ENCODE measurements around the gene F8.

F8 gene

DNA sequence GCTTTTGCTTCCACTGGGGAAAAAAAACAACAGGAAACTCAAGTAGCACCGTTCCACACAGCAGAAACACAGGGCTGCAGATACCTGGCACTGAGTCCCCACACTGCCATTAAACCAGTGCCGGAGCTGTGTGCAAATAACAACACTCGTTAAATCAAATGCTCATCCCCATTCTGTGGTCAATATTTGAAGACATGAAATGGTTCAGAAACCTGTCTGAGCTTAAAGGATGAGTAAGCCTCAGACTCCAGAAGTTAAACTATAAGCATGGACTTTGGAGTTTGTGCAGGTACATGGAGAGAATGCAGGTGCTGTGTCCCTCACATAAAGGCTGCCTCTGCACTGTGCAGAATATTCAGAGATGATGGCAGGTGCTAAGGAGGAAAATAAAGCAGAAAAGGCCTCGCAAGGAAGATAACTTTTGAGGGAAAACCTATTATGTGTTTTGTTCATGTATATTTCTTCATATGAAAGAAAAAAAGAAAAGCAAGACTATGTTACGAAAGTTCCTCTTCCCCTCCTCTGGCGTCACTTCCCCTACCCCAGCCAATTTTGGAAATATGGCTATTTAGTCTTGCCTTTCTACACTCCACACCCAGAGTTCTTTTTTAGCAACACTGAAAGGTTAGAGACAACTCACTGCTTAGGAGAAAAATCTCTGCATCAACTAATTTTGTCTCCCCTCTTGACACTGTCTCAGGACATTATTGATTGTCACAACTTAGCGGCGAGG lies 221.9 kb downstream of the F8 start:
- TF ChIP-seq SUZ12 (IDR thresholded peaks at IDR 0.05; ENCODE audit: extremely low read depth, insufficient read depth, insufficient read length) (no peak), YY1 (IDR thresholded peaks at IDR 0.05; ENCODE audit: insufficient read depth, insufficient read length) (no peak), ZNF274 (IDR thresholded peaks at IDR 0.05; ENCODE audit: low read depth, low read length) (no peak)
- Histone ChIP-seq H3K9me3 (ENCODE audit: insufficient read depth, low read length) (no peaks in the 10 kb centered on the region), H3K27me3 (ENCODE audit: insufficient read depth, insufficient read length) (no peaks in the 10 kb centered on the region), H3K4me3 (ENCODE audit: insufficient read length, low read depth) (no peak overlapping the region), H3K9ac (ENCODE audit: insufficient read length, low read depth) (no peak overlapping the region), H3K4me1 (ENCODE audit: insufficient read depth, insufficient read length) (no peaks in the 10 kb centered on the region), H3K36me3 (ENCODE audit: insufficient read depth, insufficient read length, low read length) (no peaks in the 10 kb centered on the region)
- DNase-seq (ENCODE audit: low read depth, low spot score): no peak

DNA sequence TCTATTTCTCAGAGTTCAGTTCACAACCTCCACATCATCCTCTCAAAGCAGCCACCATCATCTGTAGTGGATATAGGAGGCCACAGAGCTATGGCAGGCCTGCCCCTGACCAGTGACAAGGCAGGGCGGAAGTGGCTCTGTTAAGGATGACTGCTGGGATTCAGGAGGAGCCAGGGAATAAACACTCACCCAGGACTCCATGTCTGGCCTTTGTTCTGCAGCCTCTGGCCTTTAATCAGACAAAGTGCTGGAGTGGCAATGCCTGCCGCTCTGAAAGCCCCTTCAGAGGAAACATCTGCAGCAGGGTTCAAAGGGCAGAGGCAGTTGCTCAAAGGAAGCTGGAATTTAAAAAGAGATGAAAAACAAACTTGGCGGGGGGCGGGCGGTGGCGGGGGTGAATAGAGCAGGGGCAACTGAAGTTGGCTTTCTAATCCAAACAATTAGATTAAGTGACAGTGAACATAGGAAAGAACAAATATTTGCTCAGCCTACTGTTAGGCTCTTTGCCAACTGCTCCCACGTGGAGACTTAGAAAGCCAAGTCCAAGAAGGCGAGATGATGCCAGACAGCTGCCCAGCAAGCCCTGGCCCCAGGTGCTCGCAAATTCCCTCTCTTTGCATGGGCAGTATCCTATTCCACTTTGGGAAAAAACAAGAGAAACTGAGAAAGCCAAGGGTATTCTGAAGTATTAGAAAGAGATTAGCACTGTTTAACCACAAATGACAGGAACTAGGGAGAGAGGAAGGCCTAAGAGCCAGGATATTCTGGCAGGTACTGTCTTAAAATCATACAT lies 222.8 kb downstream of the F8 start:
- TF ChIP-seq YY1 (IDR thresholded peaks at IDR 0.05; ENCODE audit: insufficient read depth, insufficient read length) (no peak), SUZ12 (IDR thresholded peaks at IDR 0.05; ENCODE audit: extremely low read depth, insufficient read depth, insufficient read length) (no peak), ZNF274 (IDR thresholded peaks at IDR 0.05; ENCODE audit: low read depth, low read length) (no peak)
- H3K9ac ChIP-seq (ENCODE audit: insufficient read length, low read depth): no peak overlapping the region
- DNase-seq (ENCODE audit: low read depth, low spot score): no peak
- no peaks in the 10 kb centered on the region for H3K9me3 ChIP-seq (ENCODE audit: insufficient read depth, low read length)
- no peaks in the 10 kb centered on the region for H3K4me1 ChIP-seq (ENCODE audit: insufficient read depth, insufficient read length)
- no peaks in the 10 kb centered on the region for H3K27me3 ChIP-seq (ENCODE audit: insufficient read depth, insufficient read length)
- H3K4me3 ChIP-seq (ENCODE audit: insufficient read length, low read depth): no peak overlapping the region
- H3K36me3 ChIP-seq (ENCODE audit: insufficient read depth, insufficient read length, low read length): no peaks in the 10 kb centered on the region

DNA sequence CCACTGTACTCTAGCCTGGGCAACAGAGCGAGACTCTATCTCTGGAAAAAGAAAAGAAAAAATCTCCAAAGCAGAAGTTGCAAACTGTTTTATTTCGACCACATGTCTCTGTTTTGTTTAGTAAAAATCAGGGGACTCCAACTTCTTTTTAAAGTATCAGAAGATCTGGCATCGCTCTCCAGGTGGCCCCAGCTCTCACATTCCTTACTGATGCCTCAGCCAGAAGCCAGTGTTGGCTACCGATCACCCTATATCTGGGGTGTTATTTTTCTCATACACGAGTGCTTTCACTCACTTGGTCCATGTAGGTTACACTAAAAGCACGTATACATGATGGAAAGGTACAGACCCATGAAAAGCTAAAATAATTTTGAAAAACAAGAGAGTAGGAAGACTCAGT lies 225.5 kb downstream of the F8 start:
- H3K27me3 ChIP-seq (ENCODE audit: insufficient read depth, insufficient read length): no peaks in the 10 kb centered on the region
- H3K9ac ChIP-seq (ENCODE audit: insufficient read length, low read depth): no peak overlapping the region
- no peak overlapping the region for H3K4me3 ChIP-seq (ENCODE audit: insufficient read length, low read depth)
- DNase-seq (ENCODE audit: low read depth, low spot score): no peak
- no peaks in the 10 kb centered on the region for H3K9me3 ChIP-seq (ENCODE audit: insufficient read depth, low read length)
- TF ChIP-seq YY1 (IDR thresholded peaks at IDR 0.05; ENCODE audit: insufficient read depth, insufficient read length) (no peak), SUZ12 (IDR thresholded peaks at IDR 0.05; ENCODE audit: extremely low read depth, insufficient read depth, insufficient read length) (no peak), ZNF274 (IDR thresholded peaks at IDR 0.05; ENCODE audit: low read depth, low read length) (no peak)
- no peaks in the 10 kb centered on the region for H3K36me3 ChIP-seq (ENCODE audit: insufficient read depth, insufficient read length, low read length)
- H3K4me1 ChIP-seq (ENCODE audit: insufficient read depth, insufficient read length): no peaks in the 10 kb centered on the region

DNA sequence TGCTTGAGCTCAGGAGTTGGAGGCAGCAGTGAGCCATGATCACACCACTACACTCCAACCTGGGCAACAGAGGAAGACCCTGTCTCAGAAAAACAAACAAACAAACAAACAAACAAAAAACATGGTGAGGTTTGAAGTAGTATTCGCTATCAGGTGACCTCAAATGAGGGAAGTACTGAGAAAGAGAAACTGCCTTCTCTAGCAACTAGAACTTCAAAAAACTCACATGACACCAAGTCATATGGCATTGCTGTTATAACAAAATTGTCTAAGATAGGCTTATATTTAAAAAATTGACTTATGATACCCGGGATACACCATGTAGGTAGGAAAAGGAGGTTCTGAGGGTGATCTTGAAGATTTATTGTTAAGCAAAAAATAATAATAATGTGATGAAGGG lies 227.5 kb downstream of the F8 start:
- TF ChIP-seq YY1 (IDR thresholded peaks at IDR 0.05; ENCODE audit: insufficient read depth, insufficient read length): no peak
- TF ChIP-seq ZNF274 (IDR thresholded peaks at IDR 0.05; ENCODE audit: low read depth, low read length): no peak
- TF ChIP-seq SUZ12 (IDR thresholded peaks at IDR 0.05; ENCODE audit: extremely low read depth, insufficient read depth, insufficient read length): no peak
- Histone ChIP-seq H3K27me3 (ENCODE audit: insufficient read depth, insufficient read length) (no peaks in the 10 kb centered on the region), H3K36me3 (ENCODE audit: insufficient read depth, insufficient read length, low read length) (no peaks in the 10 kb centered on the region), H3K9ac (ENCODE audit: insufficient read length, low read depth) (no peak overlapping the region), H3K4me1 (ENCODE audit: insufficient read depth, insufficient read length) (no peaks in the 10 kb centered on the region), H3K4me3 (ENCODE audit: insufficient read length, low read depth) (no peak overlapping the region), H3K9me3 (ENCODE audit: insufficient read depth, low read length) (no peaks in the 10 kb centered on the region)
- DNase-seq (ENCODE audit: low read depth, low spot score): no peak

DNA sequence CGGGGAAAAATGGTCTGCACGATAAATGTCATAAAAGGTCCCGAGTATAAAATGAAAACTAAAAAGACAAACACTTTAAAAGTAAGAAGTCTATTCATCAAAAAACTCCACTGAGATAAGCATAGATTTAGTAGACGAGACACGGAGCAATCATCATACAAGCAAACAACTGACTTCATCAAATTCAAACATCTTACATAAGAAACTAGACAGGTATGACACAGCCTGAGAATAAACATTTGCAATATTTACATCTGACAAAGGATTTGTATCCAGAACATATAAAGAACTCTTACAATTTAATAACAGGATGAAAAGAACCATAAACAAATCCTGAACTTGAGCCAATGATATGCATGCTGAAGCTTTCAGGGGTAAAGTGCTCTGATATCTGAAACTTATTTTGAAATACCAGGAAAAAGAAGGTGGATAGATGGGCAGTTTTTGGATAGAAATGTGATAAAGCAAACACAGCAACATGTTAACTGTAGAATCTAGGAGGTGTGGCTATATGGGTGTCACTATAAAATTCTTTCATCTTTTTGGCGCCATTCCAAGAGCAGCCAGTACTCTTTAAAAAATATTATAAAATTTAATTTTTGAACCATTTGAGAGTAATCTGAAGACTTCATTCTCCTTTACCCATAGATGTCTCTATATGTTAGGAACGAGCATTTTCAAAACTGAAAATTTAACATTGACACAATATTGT lies 229.3 kb downstream of the F8 start:
- TF ChIP-seq SUZ12 (IDR thresholded peaks at IDR 0.05; ENCODE audit: extremely low read depth, insufficient read depth, insufficient read length): no peak
- no peak for TF ChIP-seq ZNF274 (IDR thresholded peaks at IDR 0.05; ENCODE audit: low read depth, low read length)
- no peak for TF ChIP-seq YY1 (IDR thresholded peaks at IDR 0.05; ENCODE audit: insufficient read depth, insufficient read length)
- H3K27me3 ChIP-seq (ENCODE audit: insufficient read depth, insufficient read length): no peaks in the 10 kb centered on the region
- H3K4me1 ChIP-seq (ENCODE audit: insufficient read depth, insufficient read length): no peaks in the 10 kb centered on the region
- H3K9ac ChIP-seq (ENCODE audit: insufficient read length, low read depth): no peak overlapping the region
- no peaks in the 10 kb centered on the region for H3K9me3 ChIP-seq (ENCODE audit: insufficient read depth, low read length)
- no peaks in the 10 kb centered on the region for H3K36me3 ChIP-seq (ENCODE audit: insufficient read depth, insufficient read length, low read length)
- DNase-seq (ENCODE audit: low read depth, low spot score): no peak
- no peak overlapping the region for H3K4me3 ChIP-seq (ENCODE audit: insufficient read length, low read depth)

- DNase-seq (ENCODE audit: low read depth, low spot score): no peak
These were observed 230.6 kb downstream of the F8 start for GRCh38 chrX:154791939-154792338.

DNA sequence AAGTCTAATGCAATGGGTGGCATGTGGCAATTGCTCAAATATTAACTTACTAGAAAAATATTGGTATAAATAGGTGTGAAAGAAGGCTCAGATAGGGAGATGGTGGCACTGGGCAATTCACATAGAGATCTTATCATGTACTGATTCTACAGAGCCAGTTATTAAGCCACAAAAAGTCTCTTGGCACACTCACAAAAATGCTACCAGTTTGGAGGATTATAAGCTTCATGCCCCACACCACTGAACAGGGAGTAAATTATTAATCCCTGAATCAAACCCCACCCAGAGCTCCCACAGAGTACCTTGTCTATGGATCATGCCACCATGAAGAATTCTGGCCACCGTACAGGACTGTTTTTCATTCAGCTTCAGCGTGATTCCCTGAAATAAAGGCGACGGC lies 231.1 kb downstream of the F8 start:
- Histone ChIP-seq H3K36me3 (ENCODE audit: insufficient read depth, insufficient read length, low read length) (no peaks in the 10 kb centered on the region), H3K27me3 (ENCODE audit: insufficient read depth, insufficient read length) (no peaks in the 10 kb centered on the region), H3K4me3 (ENCODE audit: insufficient read length, low read depth) (no peak overlapping the region), H3K9ac (ENCODE audit: insufficient read length, low read depth) (no peak overlapping the region), H3K4me1 (ENCODE audit: insufficient read depth, insufficient read length) (no peaks in the 10 kb centered on the region), H3K9me3 (ENCODE audit: insufficient read depth, low read length) (no peaks in the 10 kb centered on the region)
- no peak for DNase-seq (ENCODE audit: low read depth, low spot score)
- TF ChIP-seq SUZ12 (IDR thresholded peaks at IDR 0.05; ENCODE audit: extremely low read depth, insufficient read depth, insufficient read length) (no peak), ZNF274 (IDR thresholded peaks at IDR 0.05; ENCODE audit: low read depth, low read length) (no peak), YY1 (IDR thresholded peaks at IDR 0.05; ENCODE audit: insufficient read depth, insufficient read length) (no peak)

More at GRCh38 chrX:154791939-154792338, 230.6 kb downstream of the F8 start:
- no peaks in the 10 kb centered on the region for H3K36me3 ChIP-seq (ENCODE audit: insufficient read depth, insufficient read length, low read length)
- no peak overlapping the region for H3K4me3 ChIP-seq (ENCODE audit: insufficient read length, low read depth)
- no peak overlapping the region for H3K9ac ChIP-seq (ENCODE audit: insufficient read length, low read depth)
- H3K4me1 ChIP-seq (ENCODE audit: insufficient read depth, insufficient read length): no peaks in the 10 kb centered on the region
- TF ChIP-seq SUZ12 (IDR thresholded peaks at IDR 0.05; ENCODE audit: extremely low read depth, insufficient read depth, insufficient read length) (no peak), YY1 (IDR thresholded peaks at IDR 0.05; ENCODE audit: insufficient read depth, insufficient read length) (no peak), ZNF274 (IDR thresholded peaks at IDR 0.05; ENCODE audit: low read depth, low read length) (no peak)
- no peaks in the 10 kb centered on the region for H3K27me3 ChIP-seq (ENCODE audit: insufficient read depth, insufficient read length)
- no peaks in the 10 kb centered on the region for H3K9me3 ChIP-seq (ENCODE audit: insufficient read depth, low read length)

Measured in NT2/D1 (cell line).